ENCODE measurements around the gene HS6ST1.
A peak's percentile ranks its signal among the peaks of the same experiment; 100 is the strongest.

Gene HS6ST1

DNA sequence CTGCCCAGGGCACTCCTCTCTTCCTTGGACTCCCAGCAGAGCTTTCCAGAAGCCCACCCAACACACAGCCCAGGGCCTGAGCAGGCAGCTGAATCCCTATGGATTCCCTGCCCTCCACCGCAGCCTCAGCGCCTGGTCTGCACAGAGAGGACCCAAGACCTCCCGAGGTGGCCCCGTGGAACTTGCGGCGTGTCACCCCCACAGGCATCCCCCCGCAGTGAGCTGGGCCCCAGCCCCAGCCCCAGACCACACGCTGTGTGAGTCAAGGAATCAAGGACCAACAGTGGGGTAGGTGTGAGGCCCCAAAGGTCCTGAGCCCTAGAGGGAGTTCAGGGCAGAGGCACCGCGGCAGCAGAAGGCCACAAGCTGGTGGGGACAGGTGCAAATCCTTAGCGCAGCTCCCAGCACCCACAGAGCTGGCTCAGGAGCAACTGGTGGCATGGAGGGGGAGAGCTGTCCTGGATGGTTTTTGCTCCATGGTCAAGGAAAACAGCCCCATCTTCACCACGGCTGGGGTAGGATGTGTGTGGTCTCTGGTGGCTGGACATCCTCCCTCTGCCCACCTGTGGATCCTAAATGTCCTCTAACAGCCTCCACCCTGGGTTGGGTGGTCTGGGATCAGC lies 8.5 kb downstream of the HS6ST1 start:
- no peak for DNase-seq

DNA sequence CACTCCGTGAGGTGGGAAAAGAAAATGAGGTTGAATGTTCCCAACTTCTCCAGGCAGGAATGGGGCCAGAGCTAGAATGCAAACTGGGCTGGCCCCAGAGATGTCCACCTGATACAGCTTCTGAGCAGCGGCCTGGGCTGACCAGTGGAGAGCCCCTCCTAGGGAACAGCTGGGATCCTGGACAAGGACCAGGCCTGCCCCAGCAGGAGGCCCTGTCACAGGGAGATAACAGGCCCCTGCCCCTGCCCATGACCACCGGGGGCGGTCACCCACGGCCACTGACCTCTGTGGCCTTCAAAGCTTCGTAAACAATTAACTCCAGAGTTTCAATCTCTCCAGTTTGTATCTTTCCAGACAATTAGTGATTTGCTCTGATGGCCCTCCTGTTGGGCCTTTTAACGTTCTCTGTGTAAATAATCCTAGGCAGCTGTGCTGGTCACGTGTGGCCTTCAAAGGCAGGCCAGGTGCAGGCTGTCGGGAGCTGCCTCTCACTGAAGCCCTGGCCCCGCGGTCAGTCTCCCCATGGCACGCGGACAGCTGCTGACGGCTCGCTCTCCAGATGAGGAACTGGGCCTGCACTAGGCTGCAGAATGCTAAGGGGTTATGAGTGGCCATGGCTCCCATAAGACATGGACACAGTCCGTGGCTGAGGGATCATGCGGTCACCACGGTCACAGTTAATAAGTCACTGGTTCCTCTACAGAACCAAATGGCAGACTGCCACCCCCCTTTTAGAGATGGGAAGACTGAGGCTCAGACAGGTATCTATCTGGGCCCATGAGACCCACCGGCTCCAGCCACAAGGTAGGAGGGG lies 9.2 kb downstream of the HS6ST1 start:
- DNase-seq = no peak

DNA sequence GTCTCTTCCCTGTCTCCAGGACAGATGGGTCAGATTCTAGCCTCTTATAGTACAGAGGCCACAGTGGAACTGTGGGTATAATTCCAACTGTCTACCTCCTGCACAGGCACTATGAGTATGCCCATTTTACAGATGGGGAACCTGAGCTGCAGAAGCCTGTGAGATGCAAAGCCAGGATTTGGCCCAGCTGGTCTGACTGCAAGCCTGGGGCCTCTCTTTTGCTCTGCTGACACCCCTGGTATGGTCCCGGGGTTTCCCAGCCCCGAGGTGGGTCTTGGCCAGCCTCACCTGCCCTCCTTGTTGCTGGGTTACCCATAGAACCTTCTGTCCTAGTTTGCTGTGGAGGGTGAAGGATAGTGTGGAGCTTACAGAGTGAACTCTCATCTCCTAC lies 9.8 kb downstream of the HS6ST1 start:
- DNase-seq = no peak

DNA sequence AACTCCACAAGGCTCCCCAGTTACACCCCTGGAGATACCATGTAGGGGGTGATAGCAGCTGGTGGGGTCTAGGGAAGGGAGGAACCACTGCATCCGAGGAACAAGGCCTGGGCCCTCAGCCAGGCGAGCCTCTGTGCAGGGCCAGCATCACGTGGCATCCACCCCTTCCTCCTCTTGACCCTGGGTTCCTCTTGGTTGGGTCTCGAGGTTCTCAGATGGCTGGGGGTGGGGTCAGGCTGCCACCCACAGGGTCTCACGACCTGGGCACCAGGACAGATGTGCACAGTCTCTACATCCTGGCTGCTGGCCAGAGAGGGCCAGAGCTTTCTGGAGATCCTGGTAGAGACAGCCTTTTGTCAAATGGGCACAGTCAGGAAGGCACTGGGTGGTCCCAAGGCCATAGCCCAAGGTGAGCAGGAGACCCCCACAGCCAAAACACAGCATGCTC lies 10.4 kb downstream of the HS6ST1 start:
- DNase-seq = peak; percentile 11

DNA sequence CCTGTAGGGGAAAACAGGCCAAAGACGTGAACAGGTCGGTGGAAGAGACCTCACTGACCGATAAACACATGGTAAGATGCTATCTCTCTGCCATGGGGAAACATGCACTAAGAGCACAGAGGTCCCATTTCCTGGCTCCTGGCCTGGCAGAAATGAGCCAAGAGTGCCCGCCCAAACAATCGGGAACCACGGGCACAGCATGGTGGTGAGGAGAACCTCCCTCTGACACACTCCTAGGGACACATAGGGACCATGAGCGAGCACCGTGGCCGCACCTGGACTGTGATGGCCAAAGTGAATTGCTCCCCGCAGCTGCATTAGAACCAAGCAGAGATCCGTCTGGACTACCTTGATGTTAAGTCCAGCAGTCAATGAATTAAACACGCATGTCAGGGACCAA lies 11.1 kb downstream of the HS6ST1 start:
- DNase-seq = no peak

DNA sequence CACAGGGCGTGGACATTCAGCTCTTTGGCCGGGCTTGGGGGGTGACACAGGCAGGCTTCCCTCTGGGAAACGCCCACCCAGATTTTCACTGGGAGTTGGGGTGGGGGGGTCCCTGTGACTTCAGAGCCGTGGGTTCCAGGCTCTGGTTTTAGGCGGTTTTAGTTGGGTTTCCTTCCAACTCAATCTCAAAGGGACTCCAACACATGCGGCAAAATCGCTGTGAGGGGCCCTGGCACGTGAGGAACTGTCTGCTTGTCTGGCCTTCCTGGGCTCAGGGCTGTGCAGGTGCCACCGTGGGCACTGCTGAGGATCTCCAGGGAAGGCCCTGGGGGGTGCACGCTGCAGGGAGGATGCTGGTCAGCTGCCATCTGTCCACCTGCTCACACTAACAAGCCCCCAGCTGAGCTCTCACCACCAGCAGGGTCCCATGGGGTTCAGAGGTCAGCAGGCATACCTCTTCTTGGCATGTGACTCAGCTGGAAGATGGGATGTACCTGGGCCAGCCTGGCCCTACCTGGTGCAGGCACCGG lies 11.7 kb downstream of the HS6ST1 start:
- no peak for DNase-seq

DNA sequence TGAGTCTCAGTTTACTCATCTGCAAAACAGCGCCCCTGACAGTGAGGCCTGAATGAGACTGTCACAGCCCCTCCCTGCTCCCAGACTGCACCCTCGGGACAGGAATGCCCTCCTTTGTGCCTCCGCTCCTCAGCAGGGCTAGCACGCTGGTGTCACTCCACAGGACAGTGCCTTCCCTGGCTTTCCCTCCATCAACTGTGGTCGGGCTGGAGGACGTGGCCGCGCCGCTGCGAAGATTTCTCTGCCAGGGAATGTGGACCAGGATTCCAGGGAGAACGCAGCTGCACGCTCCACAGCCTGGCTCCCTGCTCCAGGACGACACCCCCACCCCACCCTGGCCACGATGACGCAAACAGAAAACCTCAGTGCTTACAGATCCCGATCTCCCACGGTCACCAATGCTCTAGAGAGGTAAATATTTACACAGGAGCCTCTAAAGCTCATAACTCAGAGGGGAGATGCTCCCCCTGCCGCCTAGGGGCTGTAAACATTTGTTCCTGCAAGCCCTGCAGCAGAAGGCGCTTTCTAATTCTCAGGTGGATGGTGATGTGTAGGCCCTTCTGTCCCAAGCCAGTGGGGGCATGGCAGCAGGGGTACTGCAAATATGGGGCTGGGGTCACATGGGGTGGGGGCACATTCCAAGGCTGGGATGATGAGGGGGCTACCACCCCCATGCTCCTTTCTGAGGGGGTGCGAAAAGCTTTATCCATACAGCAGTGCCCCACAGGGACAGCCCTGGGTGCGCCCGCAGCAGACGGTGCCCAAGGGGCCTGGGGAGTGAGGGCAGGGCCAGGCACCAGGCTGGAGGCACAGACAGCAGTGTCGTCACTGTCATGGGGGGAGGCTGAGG lies 12.4 kb downstream of the HS6ST1 start:
- DNase-seq = no peak

DNA sequence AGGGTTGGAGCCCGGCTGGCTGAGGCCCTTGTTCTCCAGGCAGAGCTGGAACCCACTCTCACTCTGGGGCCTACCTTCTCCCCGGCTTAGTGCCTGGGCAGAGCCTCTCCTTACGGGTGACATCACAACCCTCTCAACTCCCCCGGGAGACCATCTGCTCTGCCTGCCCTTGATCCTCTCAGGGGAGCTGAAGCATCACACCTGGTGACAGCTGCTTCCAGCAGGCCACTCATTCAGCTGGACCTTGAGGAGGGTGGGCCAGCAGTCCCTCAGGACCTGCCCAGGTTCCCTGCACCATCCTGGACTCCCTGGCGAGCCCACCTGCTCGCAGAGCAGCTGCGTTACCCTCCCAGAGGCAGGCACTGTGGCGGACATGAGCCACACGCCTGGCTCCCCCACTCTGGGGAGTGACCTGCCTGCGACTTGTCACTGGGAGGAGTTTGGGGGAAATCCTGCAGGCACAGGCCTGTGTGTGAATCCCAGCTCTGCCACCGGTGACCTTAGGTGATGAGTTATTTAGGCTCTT lies 13.1 kb downstream of the HS6ST1 start:
- DNase-seq = no peak

DNA sequence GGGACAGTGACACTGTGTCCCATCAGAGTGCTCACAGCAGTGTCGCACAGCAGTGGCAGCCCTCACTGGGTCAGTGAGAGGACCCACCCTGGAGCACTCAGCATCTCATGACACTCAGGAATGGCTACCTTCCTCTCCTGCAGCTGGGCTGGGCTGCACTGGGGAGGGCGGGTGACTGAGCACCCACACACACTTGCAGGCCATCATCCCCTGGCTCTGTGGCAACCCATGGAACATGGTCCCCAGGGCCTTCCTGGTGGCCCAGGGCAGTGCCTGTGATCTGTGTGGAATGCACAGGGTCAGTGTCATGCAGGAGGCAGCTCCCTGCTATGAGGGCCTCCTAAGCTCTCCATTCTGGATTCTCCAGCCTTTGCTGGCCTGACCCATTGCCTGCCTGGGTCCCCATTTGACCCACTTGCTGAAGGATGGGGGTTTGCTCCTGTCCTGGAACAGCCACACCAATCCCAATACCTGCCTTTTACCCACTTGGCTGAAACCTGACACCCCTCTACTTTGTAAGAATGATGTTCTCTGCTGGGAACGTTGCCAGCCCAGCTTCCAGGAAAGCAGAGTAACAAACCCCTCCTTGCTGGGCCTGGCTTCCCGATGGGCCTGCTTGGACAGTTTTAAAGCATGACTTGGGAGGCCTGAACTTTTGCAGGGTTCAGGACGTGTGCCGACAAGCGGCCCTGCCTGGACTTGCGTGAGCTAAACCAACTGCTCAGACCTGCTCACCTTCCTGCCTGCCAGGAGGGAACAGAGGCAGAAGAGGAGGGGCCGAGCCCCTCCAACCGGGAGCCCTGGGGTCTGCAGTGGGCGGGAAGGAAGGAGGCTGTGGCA lies 13.7 kb downstream of the HS6ST1 start:
- DNase-seq = no peak

DNA sequence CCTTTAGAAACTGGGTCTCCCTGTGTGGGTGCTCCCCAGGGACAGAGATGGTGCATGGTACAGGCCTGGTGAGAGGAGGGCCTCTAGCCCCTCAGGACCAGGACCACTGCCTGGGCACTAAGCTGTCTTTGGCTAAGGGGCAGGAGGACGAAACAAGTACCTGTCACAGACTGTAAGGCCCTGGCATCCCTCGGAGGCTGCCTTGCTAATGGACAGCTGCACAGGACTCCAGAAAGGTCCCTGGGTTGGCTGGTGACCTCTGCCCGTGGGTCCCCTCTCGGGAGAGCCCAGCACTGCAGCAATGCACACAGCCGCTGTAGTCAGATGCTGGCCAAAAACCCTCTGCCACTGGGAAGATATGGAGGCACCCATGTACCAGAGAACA lies 14.3 kb downstream of the HS6ST1 start:
- no peak for DNase-seq

DNA sequence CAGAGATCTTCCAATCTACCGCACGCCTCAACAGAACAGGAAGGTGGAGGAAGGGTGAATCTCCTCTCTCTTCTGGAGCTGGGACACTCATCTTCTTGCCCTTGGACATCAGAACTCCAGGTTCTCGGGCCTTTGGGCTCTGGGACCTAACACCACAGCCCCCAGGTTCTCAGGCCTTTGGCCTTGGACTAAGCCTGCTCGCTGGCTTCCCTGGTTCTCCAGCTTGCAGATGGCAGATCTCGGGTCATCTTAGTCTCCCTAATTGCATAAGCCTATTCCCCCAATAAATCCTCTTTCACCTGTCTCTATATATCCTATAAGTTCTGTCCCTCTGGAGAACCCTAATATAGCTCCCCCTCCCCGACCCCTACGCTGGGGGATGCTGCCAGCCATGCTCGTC lies 14.8 kb downstream of the HS6ST1 start:
- no peak for DNase-seq

DNA sequence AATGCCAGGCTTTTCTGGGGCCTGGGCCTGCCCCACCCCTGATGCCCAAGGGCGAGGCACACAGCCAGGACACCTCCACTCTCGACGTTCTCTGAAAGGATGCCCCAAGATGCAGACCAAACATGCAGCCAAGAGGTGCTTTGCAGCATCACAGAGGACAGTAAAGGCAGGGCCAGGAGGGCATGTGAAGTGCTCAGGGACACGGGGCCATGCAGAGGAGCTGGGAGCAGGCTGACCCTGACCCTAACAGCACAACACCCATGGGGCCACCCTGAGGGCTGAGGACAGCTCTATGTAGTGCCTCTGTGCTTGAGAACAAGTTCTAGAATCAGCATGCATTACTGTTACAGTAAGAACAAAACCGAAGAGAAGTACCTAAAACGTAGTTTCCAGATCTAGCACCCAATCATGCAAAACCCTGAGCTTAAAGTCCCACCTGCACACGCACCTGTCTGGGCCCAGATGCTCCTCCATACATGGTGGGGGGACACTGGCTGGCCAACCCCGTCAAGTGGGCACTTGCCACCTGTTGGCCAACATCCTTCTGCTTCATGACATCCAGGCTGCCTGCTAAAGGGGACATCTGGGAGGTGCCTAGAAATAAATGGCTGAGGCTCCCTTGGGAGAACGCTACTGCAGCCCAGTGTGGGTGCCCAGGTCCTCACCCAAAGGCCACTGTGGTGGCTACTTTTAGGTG lies 15.4 kb downstream of the HS6ST1 start:
- no peak for DNase-seq

DNA sequence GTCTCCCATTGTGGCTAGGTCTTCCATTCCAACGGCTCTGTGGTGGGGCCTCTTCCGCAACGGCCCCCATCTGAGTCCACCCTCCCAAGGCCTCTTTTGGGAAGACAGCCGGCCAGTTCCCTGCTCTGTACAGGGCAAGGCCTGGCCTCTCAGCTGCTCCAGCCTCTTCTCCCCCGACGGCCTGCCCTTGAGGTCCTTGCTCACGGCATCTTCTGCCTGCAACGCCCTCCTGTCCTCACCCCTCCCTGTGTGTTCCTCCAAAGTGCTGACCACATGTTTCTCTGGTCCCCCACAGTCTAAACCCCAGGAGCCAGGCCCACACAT lies 16.0 kb downstream of the HS6ST1 start:
- DNase-seq = no peak

DNA sequence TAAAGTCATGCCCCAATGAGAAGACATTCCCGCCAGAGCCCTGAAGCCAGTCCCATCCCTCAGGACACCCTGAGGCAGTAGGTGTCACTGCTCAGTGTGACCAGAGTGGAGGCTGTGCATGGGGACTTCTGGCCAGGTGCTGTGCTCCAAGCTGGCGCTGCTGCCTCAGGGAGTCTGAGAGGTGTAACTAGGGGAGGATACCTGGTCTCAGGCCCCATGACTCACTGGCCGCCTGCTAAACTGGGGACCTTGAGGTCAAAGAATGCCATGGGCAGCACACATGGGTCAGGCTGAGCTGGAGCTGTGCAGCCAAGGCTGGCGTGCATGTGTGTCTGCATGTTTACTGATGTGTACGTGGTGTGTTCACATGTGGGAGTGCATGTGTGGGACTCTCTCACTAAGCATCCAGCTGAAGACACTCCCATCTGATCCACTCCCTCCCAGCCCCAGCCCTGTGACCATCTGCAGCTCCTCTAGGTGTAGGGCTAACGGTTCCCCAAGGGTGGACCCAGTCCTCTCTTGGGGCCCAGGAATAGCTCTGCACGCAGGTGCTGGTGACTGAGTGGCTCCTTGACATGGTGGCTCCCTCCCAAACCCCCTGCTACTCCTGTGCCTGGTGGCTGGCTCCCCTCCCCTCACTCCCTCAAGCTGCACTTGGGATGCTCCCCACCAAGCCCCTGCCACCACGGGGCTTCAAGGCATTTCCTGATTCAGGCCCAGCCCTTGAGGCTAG lies 16.5 kb downstream of the HS6ST1 start:
- no peak for DNase-seq

DNA sequence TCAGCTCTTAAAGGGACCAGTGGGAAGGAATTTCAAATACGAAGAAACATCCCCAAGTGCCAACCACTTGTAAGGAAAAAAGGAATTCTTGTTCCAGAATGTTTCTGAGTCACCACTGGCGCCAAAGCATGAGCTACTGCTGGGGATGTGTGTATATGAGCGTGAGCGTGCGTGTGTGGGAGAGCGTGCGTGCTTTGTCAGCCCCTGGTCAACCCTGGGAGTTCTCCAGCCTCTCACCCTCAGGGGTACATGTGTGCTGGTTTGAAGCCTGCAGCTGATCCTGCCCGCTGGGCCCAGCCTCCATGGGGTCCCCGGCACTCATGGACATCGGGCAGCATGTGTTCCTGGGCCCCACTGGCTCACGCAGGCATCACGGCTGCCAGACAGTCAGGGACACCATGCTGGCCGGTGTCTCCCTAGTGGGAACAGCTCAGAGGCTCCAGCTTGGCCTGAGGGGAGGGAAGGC lies 17.1 kb downstream of the HS6ST1 start:
- no peak for DNase-seq

DNA sequence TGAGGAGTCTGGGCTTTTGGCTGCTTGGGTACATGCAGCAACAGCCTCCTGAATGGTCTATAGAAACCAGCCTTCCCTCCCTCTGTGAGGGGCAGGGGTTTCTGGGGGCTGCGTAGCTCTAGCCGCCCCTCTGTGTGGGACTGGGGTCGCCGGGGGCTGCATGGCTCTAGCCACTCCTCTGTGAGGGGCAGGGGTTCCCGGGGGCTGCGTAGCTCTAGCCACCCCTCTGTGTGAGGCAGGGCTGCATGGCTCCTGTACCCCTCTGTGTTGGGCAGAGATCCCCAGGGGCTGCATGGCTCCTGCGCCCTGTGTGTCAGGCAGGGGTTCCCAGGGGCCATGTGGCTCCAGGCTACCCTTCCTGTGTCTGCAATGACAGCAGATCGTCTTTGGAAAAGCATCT lies 17.6 kb downstream of the HS6ST1 start:
- DNase-seq = no peak

DNA sequence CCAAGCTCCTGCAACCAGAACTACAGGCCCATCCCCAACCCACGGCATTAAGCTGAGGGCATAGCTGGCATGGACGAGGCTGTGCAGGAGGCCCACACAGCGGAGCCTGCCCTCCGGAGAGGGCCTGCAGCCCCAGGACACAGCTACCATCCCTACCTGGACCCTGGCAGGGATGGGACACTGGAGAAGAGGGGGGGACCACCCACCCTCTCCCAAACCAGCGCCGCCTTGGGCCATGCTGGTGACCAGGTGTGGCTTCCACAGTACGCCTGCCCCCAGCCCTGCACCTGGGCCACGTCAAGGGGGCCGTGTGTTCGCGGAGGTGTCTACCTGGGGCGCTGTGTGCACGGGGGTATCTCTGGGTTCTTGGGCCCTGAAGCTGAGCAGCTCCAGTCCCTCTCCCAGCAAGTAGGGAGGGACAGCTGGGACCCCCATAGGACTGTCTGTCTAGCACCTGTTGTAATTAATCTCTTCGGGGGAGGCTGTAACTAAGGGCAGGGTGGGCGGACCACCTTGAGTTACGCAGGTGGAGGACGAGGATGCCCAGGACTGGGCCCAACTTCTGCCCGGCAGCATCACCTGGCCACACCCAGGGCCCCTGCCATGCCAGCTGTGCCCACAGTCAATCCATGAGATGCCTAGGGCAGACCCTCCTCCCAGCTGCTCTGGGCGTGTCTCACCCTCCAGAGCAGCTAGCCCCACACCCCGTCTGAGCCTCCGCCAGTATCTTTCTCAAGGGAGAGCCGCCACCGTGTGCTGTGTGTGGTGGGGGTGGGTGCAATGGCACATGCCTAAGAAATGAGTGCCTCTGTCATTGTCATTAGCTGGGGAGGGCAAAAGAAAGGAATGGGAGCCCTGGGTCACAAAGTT lies 18.3 kb downstream of the HS6ST1 start:
- no peak for DNase-seq

DNA sequence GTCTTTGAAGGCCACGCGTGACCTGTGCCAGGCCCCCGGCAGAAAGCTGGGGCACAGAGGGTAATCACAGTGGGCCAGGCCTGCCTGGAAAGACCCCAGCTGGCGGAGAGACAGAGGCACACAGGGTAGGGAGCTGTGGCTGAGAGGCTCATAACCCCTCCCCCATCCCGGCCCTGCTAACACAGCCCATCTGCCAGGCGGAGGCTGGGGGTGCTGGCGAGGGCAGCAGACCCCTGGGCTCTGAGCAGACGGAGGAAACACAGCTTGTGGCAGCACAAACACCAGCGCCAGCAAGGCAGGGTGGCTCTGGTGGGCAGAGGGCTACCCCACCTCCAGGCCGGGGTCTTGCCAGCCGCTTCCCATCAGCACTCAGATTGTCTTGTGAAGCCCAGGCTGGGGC lies 19.0 kb downstream of the HS6ST1 start:
- DNase-seq = no peak

DNA sequence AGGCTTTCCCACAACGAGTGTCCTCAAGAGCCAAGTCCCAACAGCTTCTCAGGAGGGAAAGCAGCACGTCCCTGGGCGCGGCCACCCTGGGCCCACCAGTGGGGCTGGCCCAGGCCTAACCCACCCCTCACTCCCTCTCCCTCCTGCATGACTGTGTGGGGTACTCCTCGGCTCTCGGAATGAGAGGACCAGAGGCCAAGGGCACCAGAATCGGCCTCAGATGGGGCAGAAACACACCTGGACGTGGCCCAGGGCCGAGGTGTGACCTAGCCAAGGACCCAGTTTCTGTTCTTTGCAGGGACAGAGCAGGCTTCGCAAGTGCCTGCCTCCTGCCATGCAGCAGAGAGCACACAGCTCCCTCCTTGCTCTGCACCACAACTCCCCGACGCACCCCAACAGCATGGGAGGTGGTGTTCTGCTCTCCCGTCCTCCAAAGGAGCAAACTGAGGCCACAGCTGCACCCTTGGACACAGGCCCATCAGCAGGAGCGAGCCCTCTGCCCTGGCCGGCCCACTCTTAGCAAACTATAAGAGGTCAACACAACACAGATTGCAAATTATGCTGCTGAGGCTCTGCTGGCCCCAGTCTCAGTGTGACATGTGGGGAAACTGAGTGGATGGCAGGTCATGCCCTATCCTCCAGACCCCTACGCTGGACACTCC lies 19.7 kb downstream of the HS6ST1 start:
- no peak for DNase-seq
